Left cardiac atrium (tissue), 4 donors: ENCODE data around the gene NME5. TPM values are rescaled to one million over a fixed set of nuclear protein-coding genes. Genes with fewer than 3 reads are reported as not detected.
A peak's percentile ranks its signal among the peaks of the same experiment; 100 is the strongest.
"Not testable (repeated sequence)": the region's sequence is repeated elsewhere in the genome, so short reads cannot be mapped to it uniquely, and the experiment has no call there.

ENCODE experiments used
- ATAC-seq, 2 donors: fragments of 200-7000 bp; cut with Tn5 transposase; one replicate each; pipeline ENCODE4 v1.9.1; 2020; ENCODE audit warnings: mild to moderate bottlenecking in 2 of 2, moderate library complexity in 2 of 2
- DNase-seq: peaks from one replicate; pipeline ENCODE4 v3.0.0-alpha.2; 2020
- intact Hi-C, 2 donors: fragments of 100-400 bp; cut with DNase I; formaldehyde crosslinking; loops; one replicate each; pipeline versions ENCODE4 v1.14.1 to v1.15.1; 2022 to 2023
- long read RNA-seq: library from polyadenylated mRNA; unstranded; transcript quantifications from one replicate; pipeline ENCODE4 v2.0.0, GENCODE V29; 2021
- total RNA-seq, 2 donors: library from RNA; stranded (reverse); fragmentation: NEBNext Ultra II Directional; extraction: Animal tissue kit (Norgen Biotek cat#: 25700); gene quantifications; one replicate each; pipeline ENCODE4 v1.2.1, GENCODE V29; 2021
- donor health status: DM: no; HTN: yes; CAD: no.
- donor health status: DM: no; HTN: yes; CAD: no; lungs with severe emphysema.
- donor health status: DM: yes; HTN: yes; CAD: no.
- donor health status: Dilated cardiomyopathy.

NME5 gene
- 1 to 10 TPM; 1.9 to 2.7 TPM for total RNA-seq
- long read RNA-seq, partial matches to known transcripts, result 0 of 2 reads
- long read RNA-seq, other reads (novel, unspliced or antisense), result 0 of 2 reads

- DNase-seq, result peak; percentile 77
- intact Hi-C loops, result loop anchor here (10.0 kb wide), 2 partner anchors 104 to 364 kb away; partner anchors contain the start of gene FAM13B (in 1 of the 2)
- peak; percentile 89 to 93 for ATAC-seq
Observed at GRCh38 chr5:138138949-138139780, at the start of gene NME5. Gene NME5 (minus strand): TSS chr5:138139428. CDS start chr5:138138780, 648 bp downstream.

GRCh38 chr5:138188626-138189025 lies 49.4 kb upstream of the NME5 start:
- DNase-seq, result no peak
- ATAC-seq, result no peak
- intact Hi-C loops, result no loop called here

- intact Hi-C loops, result no loop called here
- DNase-seq (no peak), ATAC-seq (no peak)
Observed at GRCh38 chr5:138186002-138186447, 46.8 kb upstream of the NME5 start.

- intact Hi-C loops, result no loop called here
- DNase-seq (no peak), ATAC-seq (no peak)
Observed at GRCh38 chr5:138182808-138183207, 43.6 kb upstream of the NME5 start.

- ATAC-seq, result no peak
- intact Hi-C loops, result no loop called here
Observed at GRCh38 chr5:138180841-138181240, 41.6 kb upstream of the NME5 start.

GRCh38 chr5:138180183-138180782 lies 41.1 kb upstream of the NME5 start:
- ATAC-seq (no peak), DNase-seq (no peak)
- intact Hi-C loops, result no loop called here

More at GRCh38 chr5:138180841-138181240, 41.6 kb upstream of the NME5 start:
- no peak for DNase-seq

GRCh38 chr5:138179277-138179857 lies 40.1 kb upstream of the NME5 start:
- intact Hi-C loops, result no loop called here
- ATAC-seq, result no peak
- DNase-seq, result no peak

- intact Hi-C loops, result no loop called here
- ATAC-seq, result peak; percentile 98
Observed at GRCh38 chr5:138178516-138179276, 39.5 kb upstream of the NME5 start, which contains the start of the genes BRD8 and KIF20A. Gene BRD8 (minus strand): TSS chr5:138178630. CDS start chr5:138178614, 16 bp downstream. Gene KIF20A (plus strand): TSS chr5:138179112. CDS start chr5:138179681, 569 bp downstream.

GRCh38 chr5:138177941-138178515 lies 38.8 kb upstream of the NME5 start:
- intact Hi-C loops, result no loop called here

More at GRCh38 chr5:138178516-138179276, 39.5 kb upstream of the NME5 start, which contains the start of the genes BRD8 and KIF20A:
- DNase-seq, result peak; percentile 97

GRCh38 chr5:138170299-138170698 lies 31.1 kb upstream of the NME5 start:
- ATAC-seq, result no peak
- no peak for DNase-seq
- intact Hi-C loops, result no loop called here

More at GRCh38 chr5:138177941-138178515, 38.8 kb upstream of the NME5 start:
- peak; percentile 28 for DNase-seq
- ATAC-seq, result peak; percentile 50 to 61

- intact Hi-C loops, result no loop called here
- ATAC-seq, result no peak
- DNase-seq, result no peak
Observed at GRCh38 chr5:138169124-138169523, 29.9 kb upstream of the NME5 start.

GRCh38 chr5:138163721-138164120 lies 24.5 kb upstream of the NME5 start:
- no peak for DNase-seq
- no peak for ATAC-seq
- intact Hi-C loops, result no loop called here

GRCh38 chr5:138160706-138161105 lies 21.5 kb upstream of the NME5 start:
- intact Hi-C loops, result no loop called here
- ATAC-seq (no peak), DNase-seq (no peak)

GRCh38 chr5:138159666-138160065 lies 20.4 kb upstream of the NME5 start:
- no peak for ATAC-seq
- DNase-seq, result no peak
- intact Hi-C loops, result no loop called here

- no peak for ATAC-seq
- no peak for DNase-seq
- intact Hi-C loops, result no loop called here
Observed at GRCh38 chr5:138157626-138158025, 18.4 kb upstream of the NME5 start.

GRCh38 chr5:138155977-138156376 lies 16.7 kb upstream of the NME5 start:
- intact Hi-C loops, ATAC-seq: not testable (repeated sequence)

GRCh38 chr5:138149530-138149929 lies 10.3 kb upstream of the NME5 start:
- no peak for ATAC-seq
- intact Hi-C loops, result no loop called here
- DNase-seq, result no peak

More at GRCh38 chr5:138155977-138156376, 16.7 kb upstream of the NME5 start:
- DNase-seq, result not testable (repeated sequence)

GRCh38 chr5:138148811-138149210 lies 9.6 kb upstream of the NME5 start:
- intact Hi-C loops, result no loop called here
- ATAC-seq, result peak in 1 of 2 donors; percentile 94

More at GRCh38 chr5:138148811-138149210, 9.6 kb upstream of the NME5 start:
- DNase-seq, result peak; percentile 57
